B cell (primary cell): Measurements from ENCODE around the gene PTPRM.

ENCODE experiments used
- EZH2 ChIP-seq: IDR thresholded peaks from 2 replicates; pipeline ENCODE4 v1.6.1; 2012; ENCODE audit warnings: borderline replicate concordance, low read depth, mild to moderate bottlenecking, moderate library complexity, low read length; ENCODE audit not compliant: insufficient read depth, poor library complexity, severe bottlenecking
- TF ChIP-seq, protein P1 (sequence below): fragments of 200-600 bp; IDR thresholded peaks from one replicate; pipeline ENCODE4 v1.8.0; 2022; ENCODE audit warnings: antibody characterized with exemption, mild to moderate bottlenecking

- TF ChIP-seq, protein P1, sequence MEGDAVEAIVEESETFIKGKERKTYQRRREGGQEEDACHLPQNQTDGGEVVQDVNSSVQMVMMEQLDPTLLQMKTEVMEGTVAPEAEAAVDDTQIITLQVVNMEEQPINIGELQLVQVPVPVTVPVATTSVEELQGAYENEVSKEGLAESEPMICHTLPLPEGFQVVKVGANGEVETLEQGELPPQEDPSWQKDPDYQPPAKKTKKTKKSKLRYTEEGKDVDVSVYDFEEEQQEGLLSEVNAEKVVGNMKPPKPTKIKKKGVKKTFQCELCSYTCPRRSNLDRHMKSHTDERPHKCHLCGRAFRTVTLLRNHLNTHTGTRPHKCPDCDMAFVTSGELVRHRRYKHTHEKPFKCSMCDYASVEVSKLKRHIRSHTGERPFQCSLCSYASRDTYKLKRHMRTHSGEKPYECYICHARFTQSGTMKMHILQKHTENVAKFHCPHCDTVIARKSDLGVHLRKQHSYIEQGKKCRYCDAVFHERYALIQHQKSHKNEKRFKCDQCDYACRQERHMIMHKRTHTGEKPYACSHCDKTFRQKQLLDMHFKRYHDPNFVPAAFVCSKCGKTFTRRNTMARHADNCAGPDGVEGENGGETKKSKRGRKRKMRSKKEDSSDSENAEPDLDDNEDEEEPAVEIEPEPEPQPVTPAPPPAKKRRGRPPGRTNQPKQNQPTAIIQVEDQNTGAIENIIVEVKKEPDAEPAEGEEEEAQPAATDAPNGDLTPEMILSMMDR = no peak
- TF ChIP-seq EZH2 = no peak
Measured at GRCh38 chr18:7623681-7624080, 56.6 kb downstream of the PTPRM start.
